ENCODE data around the gene PPP6R3. TPM values are rescaled to one million over a fixed set of nuclear protein-coding genes. Genes with fewer than 3 reads are reported as not detected.

Gene PPP6R3
- total and polyA plus RNA-seq, 10 of the 15 experiments (the other 5 are each of a cell fraction or from before 2014, with no cell fraction given): 12.4 to 123 (median 74.1) TPM

DNA sequence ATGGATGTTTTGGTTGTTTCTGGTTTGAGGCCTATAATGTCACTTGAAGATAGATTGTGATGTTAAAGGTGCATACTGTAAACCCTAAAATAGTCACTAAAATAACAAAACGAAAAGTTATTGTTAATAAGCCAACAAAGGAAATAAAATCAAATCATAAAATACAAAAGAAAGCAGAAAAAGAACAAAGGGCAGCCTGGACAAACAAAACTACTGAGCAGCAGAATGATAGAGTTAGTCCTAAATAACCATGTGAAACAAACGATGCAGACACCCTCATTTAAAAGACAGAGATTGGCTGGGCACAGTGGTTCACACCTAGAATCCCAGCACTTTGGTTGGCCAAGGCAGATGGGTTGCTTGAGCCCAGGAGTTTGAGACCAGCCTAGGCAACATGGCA lies 132.9 kb downstream of the PPP6R3 start:
- peaks cover 21 to 38% of the 10 kb centered on the region in 2 experiments; a peak in 3 of 4 replicates for H3K36me3 ChIP-seq (ENCODE audit: control insufficient read depth in 2 of 2, insufficient read depth in 2 of 2, low read length in 1 of 2)

DNA sequence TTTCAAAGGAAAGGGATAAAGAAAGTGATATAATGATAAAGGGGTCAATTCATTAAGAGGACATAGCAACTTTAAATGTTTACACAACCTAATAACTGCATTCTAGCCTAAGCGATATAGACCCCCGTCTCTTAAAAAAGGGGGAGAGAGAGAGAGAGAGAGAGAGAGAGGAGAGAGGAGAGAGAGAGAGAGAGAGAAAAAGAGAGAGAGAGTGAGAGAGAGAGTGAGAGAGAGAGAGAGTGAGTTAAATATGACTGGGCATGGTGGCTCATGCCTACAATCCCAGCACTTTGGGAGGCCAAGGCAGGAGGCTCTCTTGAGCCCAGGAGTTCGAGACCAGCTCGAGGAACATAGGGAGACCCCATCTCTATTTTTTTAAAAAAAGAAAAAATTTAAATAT lies 133.6 kb downstream of the PPP6R3 start:
- H3K9me3 ChIP-seq (replicated peaks; ENCODE audit: control insufficient read depth, insufficient read depth, low read length): no peaks in the 10 kb centered on the region
- intact Hi-C loops (cut with micrococcal nuclease; ENCODE audit: unreplicated experiment): no loop called here
- no peaks in the 10 kb centered on the region for H3K4me1 ChIP-seq (ENCODE audit: control insufficient read depth, insufficient read depth, low read length)
- H3K9ac ChIP-seq (ENCODE audit: control insufficient read depth, insufficient read depth, low read length): no peak overlapping the region
- H3K4me2 ChIP-seq (ENCODE audit: control insufficient read depth, insufficient read depth): no peak overlapping the region
- no peak overlapping the region for H3K27ac ChIP-seq (ENCODE audit: control insufficient read depth, insufficient read depth)
- TF ChIP-seq BCL11A (IDR thresholded peaks at IDR 0.05; ENCODE audit: low read depth, low read length) (no peak), EZH2 (IDR thresholded peaks at IDR 0.05; ENCODE audit: borderline replicate concordance, control insufficient read depth, low read depth, low read length) (no peak), NFYA (IDR thresholded peaks at IDR 0.05; ENCODE audit: borderline replicate concordance, low read depth, low read length) (no peak), NFIC (IDR thresholded peaks at IDR 0.05; ENCODE audit: low read depth, low read length) (no peak), JUND (IDR thresholded peaks at IDR 0.05; ENCODE audit: low read depth, low read length) (no peak), SIX5 (IDR thresholded peaks at IDR 0.05; ENCODE audit: low read depth, low read length, severe bottlenecking) (no peak), SMAD5 (IDR thresholded peaks at IDR 0.05; ENCODE audit: low read depth) (no peak), ZNF24 (IDR thresholded peaks at IDR 0.05) (no peak), EP300 (IDR thresholded peaks at IDR 0.05; ENCODE audit: borderline replicate concordance in 1 of 2, control insufficient read depth in 1 of 2, low read depth in 2 of 2, low read length in 2 of 2) (no peak), SREBF1 (IDR thresholded peaks at IDR 0.05; ENCODE audit: low read length) (no peak), NR2C1 (IDR thresholded peaks at IDR 0.05) (no peak)
- TF ChIP-seq, protein P1, sequence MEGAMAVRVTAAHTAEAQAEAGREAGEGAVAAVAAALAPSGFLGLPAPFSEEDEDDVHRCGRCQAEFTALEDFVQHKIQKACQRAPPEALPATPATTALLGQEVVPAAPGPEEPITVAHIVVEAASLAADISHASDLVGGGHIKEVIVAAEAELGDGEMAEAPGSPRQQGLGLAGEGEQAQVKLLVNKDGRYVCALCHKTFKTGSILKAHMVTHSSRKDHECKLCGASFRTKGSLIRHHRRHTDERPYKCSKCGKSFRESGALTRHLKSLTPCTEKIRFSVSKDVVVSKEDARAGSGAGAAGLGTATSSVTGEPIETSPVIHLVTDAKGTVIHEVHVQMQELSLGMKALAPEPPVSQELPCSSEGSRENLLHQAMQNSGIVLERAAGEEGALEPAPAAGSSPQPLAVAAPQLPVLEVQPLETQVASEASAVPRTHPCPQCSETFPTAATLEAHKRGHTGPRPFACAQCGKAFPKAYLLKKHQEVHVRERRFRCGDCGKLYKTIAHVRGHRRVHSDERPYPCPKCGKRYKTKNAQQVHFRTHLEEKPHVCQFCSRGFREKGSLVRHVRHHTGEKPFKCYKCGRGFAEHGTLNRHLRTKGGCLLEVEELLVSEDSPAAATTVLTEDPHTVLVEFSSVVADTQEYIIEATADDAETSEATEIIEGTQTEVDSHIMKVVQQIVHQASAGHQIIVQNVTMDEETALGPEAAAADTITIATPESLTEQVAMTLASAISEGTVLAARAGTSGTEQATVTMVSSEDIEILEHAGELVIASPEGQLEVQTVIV (IDR thresholded peaks at IDR 0.05; ENCODE audit: borderline replicate concordance, partially characterized antibody): no peak
- TF ChIP-seq, protein P2, sequence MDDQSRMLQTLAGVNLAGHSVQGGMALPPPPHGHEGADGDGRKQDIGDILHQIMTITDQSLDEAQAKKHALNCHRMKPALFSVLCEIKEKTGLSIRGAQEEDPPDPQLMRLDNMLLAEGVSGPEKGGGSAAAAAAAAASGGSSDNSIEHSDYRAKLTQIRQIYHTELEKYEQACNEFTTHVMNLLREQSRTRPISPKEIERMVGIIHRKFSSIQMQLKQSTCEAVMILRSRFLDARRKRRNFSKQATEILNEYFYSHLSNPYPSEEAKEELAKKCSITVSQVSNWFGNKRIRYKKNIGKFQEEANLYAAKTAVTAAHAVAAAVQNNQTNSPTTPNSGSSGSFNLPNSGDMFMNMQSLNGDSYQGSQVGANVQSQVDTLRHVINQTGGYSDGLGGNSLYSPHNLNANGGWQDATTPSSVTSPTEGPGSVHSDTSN (IDR thresholded peaks at IDR 0.05; ENCODE audit: insufficient replicate concordance, low read depth, low read length): no peak
- SMC1A ChIA-PET (ENCODE audit: uncharacterized antibody, unreplicated experiment): no interaction called here
- no peak for DNase-seq (ENCODE audit: low read depth, low spot score)
- RAD21 ChIA-PET (ENCODE audit: unreplicated experiment): no interaction called here
- no peak for ATAC-seq
- no peak for FAIRE-seq
- WGBS (ENCODE audit: insufficient coverage, insufficient replicate concordance, low lambda C conversion rate, missing lambda C conversion rate): 100% methylated on average over 4 of the region's 4 CpGs
- no peak overlapping the region for H3K4me3 ChIP-seq
- POLR2A ChIA-PET: no interaction called here
- no peaks in the 10 kb centered on the region for H3K27me3 ChIP-seq (replicated peaks in 1 of 2; ENCODE audit: control insufficient read depth in 2 of 2, insufficient read depth in 2 of 2, low read length in 1 of 2)
- no peaks in the 10 kb centered on the region for H4K20me1 ChIP-seq (ENCODE audit: control insufficient read depth, insufficient read depth)
- in situ Hi-C loops (cut with MboI): no loop called here
- H3K79me2 ChIP-seq (ENCODE audit: control insufficient read depth, insufficient read depth, low read length): no peaks in the 10 kb centered on the region
- peaks cover 22 to 45% of the 10 kb centered on the region in 2 experiments; a peak in 3 of 4 replicates for H3K36me3 ChIP-seq (ENCODE audit: control insufficient read depth in 2 of 2, insufficient read depth in 2 of 2, low read length in 1 of 2)
- BruUV-seq (replicated peaks): no TSS peak
- CTCF ChIA-PET: no interaction called here
- H2AFZ ChIP-seq (ENCODE audit: control insufficient read depth, low read depth, low read length): no peak overlapping the region

More for the DNA sequence above, 132.9 kb downstream of the PPP6R3 start:
- Histone ChIP-seq H3K4me2 (ENCODE audit: control insufficient read depth, insufficient read depth) (no peak overlapping the region), H3K4me1 (ENCODE audit: control insufficient read depth, insufficient read depth, low read length) (no peaks in the 10 kb centered on the region), H3K79me2 (ENCODE audit: control insufficient read depth, insufficient read depth, low read length) (no peaks in the 10 kb centered on the region), H3K9me3 (replicated peaks; ENCODE audit: control insufficient read depth, insufficient read depth, low read length) (no peaks in the 10 kb centered on the region), H3K4me3 (no peak overlapping the region), H3K27ac (ENCODE audit: control insufficient read depth, insufficient read depth) (no peak overlapping the region), H3K27me3 (replicated peaks in 1 of 2; ENCODE audit: control insufficient read depth in 2 of 2, insufficient read depth in 2 of 2, low read length in 1 of 2) (no peaks in the 10 kb centered on the region), H2AFZ (ENCODE audit: control insufficient read depth, low read depth, low read length) (no peak overlapping the region), H4K20me1 (ENCODE audit: control insufficient read depth, insufficient read depth) (no peaks in the 10 kb centered on the region), H3K9ac (ENCODE audit: control insufficient read depth, insufficient read depth, low read length) (no peak overlapping the region)
- no peak for ATAC-seq
- 90% methylated on average over 2 of the region's 2 CpGs for WGBS (ENCODE audit: insufficient coverage, insufficient replicate concordance, low lambda C conversion rate, missing lambda C conversion rate)
- intact Hi-C loops (cut with micrococcal nuclease; ENCODE audit: unreplicated experiment) (no loop called here), in situ Hi-C loops (cut with MboI) (no loop called here)
- ChIA-PET CTCF (interaction anchor here (1.7 kb wide), 1 partner anchor 9 kb away, joined by 6 read pairs; no protein-coding TSS in a partner anchor), SMC1A (ENCODE audit: uncharacterized antibody, unreplicated experiment) (interaction anchor here (1.0 kb wide), 1 partner anchor 22 kb away, joined by 3 read pairs; no protein-coding TSS in a partner anchor), POLR2A (no interaction called here), RAD21 (ENCODE audit: unreplicated experiment) (no interaction called here)
- DNase-seq (ENCODE audit: low read depth, low spot score): no peak
- no peak for FAIRE-seq
- BruUV-seq (replicated peaks): no TSS peak
- no peak for TF ChIP-seq HDAC2 (IDR thresholded peaks at IDR 0.05)
